GM21390 (cell line): ENCODE measurements around the gene GRSF1.
A peak's percentile ranks its signal among the peaks of the same experiment; 100 is the strongest.
"Not testable (repeated sequence)": the region's sequence is repeated elsewhere in the genome, so short reads cannot be mapped to it uniquely, and the experiment has no call there.

Experiments
- ATAC-seq: cut with Tn5 transposase; IDR thresholded peaks from one replicate; pipeline ENCODE4 v1.9.1; 2021; ENCODE audit not compliant: unreplicated experiment

GRSF1 gene

DNA sequence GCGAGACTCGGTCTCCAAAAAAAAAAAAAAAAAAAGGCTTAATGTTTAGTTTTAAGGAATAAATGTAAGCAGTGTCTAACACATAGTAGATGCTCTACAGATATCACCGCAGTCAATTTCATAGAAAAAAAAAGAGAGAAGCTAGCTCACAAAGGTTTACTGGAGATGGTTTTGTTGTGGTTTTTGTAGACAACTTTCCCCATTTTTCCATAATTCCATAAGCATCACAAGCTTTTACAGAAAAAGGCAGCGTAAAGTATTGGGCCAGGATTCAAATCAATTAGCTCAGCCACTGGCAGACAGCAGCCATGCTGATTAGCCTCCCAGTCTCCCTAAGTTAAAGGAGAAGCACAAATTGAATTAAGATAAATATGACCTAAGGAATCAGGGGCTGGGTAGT, 1.5 kb downstream of the GRSF1 start:
- ATAC-seq: no peak

DNA sequence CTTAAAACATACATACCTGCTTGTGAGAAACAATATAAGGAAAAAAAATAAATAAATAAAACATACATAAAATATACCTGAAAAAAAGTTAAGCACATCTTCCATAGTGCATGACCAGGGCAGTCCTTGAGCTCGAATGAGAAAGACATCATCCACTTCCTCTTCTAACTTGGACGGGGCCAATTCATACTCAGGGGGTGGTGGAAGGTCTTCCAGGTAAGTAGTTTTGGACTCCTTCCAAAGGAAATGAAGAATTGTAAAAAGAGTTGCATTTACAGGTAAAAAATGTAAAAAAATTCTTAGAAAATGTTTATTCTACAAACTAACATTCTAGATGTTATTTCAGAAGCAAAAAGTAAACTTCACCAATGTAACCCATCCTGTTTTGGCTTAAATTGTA, 3.6 kb downstream of the GRSF1 start:
- ATAC-seq: no peak

DNA sequence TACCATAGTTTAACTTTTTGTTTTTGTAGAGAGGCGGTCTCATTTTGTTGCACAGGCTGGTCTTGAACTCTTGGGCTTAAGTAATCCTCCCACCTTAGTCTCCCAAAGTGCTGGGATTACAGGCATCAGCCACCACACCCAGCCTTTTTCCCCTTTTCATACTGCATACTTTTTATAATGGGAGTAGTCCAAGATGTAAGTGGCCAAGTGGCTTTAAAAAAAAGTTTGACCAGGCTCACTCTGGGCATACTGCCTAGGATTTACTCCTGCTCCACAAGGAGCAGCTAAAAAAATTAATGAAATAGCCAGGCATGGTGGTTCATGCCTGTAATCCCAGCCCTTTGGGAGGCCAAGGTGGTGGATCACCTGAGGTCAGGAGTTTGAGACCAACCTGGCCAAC, 6.0 kb downstream of the GRSF1 start:
- no peak for ATAC-seq

GRCh38 chr4:70831293-70831692, 8.4 kb downstream of the GRSF1 start:
- no peak for ATAC-seq

DNA sequence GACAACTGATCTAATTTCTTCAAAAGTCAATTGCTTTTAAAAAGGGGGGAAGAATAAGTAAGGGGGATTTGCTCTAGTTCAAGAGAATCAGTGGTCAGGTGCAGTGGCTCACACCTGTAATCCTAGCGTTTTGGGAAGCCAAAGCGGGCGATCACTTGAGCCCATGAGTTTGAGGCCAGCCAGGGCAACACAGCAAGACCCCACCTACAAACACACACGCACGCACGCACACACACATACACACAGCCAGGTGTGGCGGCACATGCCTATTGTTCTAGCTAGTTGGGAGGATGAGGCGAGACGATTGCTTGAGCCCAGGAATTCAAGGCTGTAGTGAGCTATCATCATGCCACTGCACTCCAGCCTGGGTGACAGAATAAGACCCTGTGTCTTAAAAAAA, 9.6 kb downstream of the GRSF1 start:
- ATAC-seq: no peak

DNA sequence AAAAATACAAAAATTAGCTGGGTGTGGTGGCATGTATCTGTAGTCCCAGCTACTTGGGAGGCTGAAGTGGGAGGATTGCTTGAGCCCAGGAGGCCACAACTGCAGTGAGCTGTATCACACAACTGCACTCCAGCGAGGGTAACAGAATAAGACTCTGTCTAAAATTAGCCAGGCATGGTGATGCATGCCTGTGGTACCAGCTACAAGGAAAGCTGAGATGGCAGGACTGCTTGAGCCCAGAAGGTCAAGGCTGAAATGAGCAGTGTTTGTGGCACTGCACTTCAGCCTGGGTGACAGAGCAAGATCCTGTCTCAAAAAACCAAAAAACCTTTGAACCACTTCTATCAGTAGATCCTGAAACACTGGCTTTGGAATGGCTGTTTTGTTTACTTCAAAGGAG, 10.2 kb downstream of the GRSF1 start:
- no peak for ATAC-seq

GRCh38 chr4:70829015-70829414, 10.7 kb downstream of the GRSF1 start:
- no peak for ATAC-seq

- no peak for ATAC-seq
Measured at GRCh38 chr4:70818921-70819320, 20.8 kb downstream of the GRSF1 start.

DNA sequence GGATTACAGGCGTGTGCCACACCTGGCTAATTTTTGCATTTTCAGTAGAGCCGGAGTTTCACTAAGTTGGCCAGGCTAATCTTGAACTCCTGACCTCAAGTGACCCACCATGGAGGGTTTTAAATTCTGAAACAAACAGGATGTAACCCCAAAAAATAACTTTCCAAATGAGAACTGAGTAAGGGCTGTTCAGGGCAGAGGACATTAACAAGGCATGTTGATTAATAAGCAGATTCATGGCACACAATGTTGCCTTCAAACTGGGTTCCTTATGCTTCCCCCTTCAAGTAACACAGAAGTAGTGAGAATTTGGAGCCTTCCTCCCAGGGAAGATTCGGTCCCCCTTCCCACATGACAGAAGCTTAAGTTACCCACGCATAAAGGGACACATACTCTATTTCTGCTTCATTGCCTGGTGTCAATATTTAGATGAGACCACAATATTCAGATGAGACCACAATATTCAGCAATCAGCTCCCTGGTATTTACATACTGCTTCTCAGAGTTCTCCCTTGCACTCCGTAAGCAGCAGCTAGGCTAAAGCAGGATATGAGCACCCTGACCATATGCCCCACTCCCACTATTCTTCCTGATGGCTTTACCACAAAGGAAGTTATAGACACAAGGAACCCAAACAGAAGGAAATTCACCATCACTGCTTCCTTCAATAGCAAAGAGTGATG, 21.4 kb downstream of the GRSF1 start:
- ATAC-seq: peak; percentile 62

GRCh38 chr4:70816894-70817293, 22.8 kb downstream of the GRSF1 start:
- peak; percentile 49 for ATAC-seq

- ATAC-seq: no peak
Measured at GRCh38 chr4:70815370-70815769, 24.3 kb downstream of the GRSF1 start.

DNA sequence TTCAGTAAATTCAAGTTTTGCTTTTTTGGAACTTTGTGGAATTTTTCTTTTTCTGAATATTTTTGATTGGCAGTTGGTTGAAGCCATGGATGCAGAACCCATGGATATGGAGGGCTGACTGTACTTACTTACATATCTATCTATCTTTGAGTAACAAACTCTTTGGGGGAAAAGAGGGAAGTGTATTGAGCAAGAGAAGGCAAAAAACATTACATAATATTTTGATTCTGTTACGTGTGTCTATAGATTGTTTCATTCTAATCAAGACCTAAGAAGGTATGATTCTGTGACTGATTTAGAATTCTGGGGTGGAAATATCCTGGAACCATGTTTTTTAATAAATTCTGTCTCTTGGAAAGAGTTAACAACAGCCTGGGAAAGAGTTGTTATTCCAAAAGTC, 31.5 kb downstream of the GRSF1 start:
- ATAC-seq: no peak

GRCh38 chr4:70802928-70803580, 36.6 kb downstream of the GRSF1 start:
- no peak for ATAC-seq

- peak; percentile 76 for ATAC-seq
Measured at GRCh38 chr4:70801265-70801809, 38.4 kb downstream of the GRSF1 start.

GRCh38 chr4:70793626-70794025, 46.1 kb downstream of the GRSF1 start:
- no peak for ATAC-seq

GRCh38 chr4:70788733-70789132, 51.0 kb downstream of the GRSF1 start:
- ATAC-seq: no peak

- ATAC-seq: no peak
Measured at GRCh38 chr4:70787496-70787895, 52.2 kb downstream of the GRSF1 start.

DNA sequence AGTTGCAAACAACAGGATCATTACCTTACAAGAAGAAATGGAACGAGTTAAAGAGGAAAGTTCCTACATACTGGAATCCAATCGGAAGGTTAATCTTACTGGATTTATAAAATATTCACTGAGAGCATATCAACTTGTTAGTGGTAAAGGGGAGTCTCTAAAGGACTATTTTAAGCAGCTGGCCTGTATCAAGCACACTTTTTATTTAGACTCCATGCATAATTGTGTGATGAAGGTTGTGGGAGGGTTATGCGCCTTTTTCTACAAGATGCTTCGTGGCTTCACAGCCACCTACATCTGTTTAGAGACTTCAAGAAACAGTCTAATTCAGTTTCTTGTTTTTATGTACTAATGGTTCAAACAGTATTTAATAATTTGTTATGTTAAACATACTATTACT, 56.6 kb downstream of the GRSF1 start:
- ATAC-seq: no peak

- ATAC-seq: no peak
Measured at GRCh38 chr4:70778888-70779422, 60.7 kb downstream of the GRSF1 start.

GRCh38 chr4:70772929-70773555, 66.6 kb downstream of the GRSF1 start:
- ATAC-seq: peak; percentile 74

DNA sequence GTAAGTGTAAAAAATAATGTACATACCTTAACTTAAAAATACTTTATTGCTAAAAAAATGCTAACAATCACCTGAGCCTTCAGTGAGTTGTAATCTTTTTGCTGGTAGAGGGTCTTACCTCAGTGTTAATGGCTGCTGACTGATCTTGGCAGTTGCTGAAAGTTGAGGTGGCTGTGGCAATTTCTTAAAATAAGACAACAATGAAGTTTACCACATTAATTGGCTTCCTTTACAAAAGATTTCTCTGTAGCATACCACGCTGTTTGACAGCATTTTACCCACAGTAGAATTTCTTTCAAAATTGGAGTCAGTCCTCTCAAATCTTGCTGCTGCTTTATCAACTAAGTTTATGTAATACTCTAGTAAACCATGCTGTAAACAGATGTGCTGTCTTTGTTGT, 70.3 kb downstream of the GRSF1 start:
- ATAC-seq: not testable (repeated sequence)
